Upper lobe of left lung (tissue), 4 donors: Measurements from ENCODE around the gene LARP1B.

Experiments
- EP300 ChIP-seq, 4 donors: sonication (generic); formaldehyde crosslinking; IDR thresholded peaks; one replicate each; pipeline ENCODE4 v1.5.1; 2017; ENCODE audit warnings: antibody characterized with exemption in 4 of 4, control low read depth in 2 of 4
- POLR2A ChIP-seq, 4 donors: fragments of 450-650 bp; IDR thresholded peaks; one replicate each; pipeline ENCODE4 v1.5.1; 2016 to 2017; ENCODE audit warnings: antibody characterized with exemption in 4 of 4, mild to moderate bottlenecking in 2 of 4
- POLR2AphosphoS5 ChIP-seq, 2 donors: sonication (generic); formaldehyde crosslinking; IDR thresholded peaks; one replicate each; pipeline ENCODE4 v1.5.1; 2017; ENCODE audit warnings: antibody characterized with exemption in 2 of 2
- TF ChIP-seq, protein P1 (sequence below), 6 experiments: fragments of 450-650 bp in 4 of 6; fragments of 200-600 bp in 2 of 6; sonication (generic) in 2 of 6; IDR thresholded peaks; one replicate each; pipeline ENCODE4 v1.5.1; 2016 to 2019; ENCODE audit warnings: antibody characterized with exemption in 6 of 6

DNA sequence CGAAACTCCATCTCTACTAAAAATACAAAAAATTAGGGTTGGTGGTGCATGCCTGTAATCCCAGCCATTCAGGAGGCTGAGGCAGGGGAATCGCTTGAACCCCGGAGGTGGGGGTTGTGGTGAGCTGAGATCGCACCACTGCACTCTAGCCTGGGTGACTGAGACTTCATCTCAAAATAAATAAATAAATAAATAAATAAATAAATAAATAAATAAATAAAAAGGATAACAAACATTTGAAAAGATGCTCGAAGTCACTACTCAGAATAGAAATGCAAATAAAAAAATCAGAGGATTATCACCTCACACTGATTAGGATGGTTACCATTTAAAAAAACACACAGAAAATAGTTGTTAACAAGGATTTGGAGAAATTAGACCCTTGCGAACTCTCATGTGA lies 73.8 kb downstream of the LARP1B start:
- TF ChIP-seq POLR2A (IDR thresholded peaks at IDR 0.05) (no peak), POLR2AphosphoS5 (IDR thresholded peaks at IDR 0.05) (no peak), EP300 (IDR thresholded peaks at IDR 0.05) (no peak)
- TF ChIP-seq, protein P1, sequence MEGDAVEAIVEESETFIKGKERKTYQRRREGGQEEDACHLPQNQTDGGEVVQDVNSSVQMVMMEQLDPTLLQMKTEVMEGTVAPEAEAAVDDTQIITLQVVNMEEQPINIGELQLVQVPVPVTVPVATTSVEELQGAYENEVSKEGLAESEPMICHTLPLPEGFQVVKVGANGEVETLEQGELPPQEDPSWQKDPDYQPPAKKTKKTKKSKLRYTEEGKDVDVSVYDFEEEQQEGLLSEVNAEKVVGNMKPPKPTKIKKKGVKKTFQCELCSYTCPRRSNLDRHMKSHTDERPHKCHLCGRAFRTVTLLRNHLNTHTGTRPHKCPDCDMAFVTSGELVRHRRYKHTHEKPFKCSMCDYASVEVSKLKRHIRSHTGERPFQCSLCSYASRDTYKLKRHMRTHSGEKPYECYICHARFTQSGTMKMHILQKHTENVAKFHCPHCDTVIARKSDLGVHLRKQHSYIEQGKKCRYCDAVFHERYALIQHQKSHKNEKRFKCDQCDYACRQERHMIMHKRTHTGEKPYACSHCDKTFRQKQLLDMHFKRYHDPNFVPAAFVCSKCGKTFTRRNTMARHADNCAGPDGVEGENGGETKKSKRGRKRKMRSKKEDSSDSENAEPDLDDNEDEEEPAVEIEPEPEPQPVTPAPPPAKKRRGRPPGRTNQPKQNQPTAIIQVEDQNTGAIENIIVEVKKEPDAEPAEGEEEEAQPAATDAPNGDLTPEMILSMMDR (IDR thresholded peaks at IDR 0.05): no peak
